NB4 (cell line): ENCODE measurements around the gene LRIG3.

Experiments used
- POLR2A ChIP-seq: IDR thresholded peaks from 2 replicates; pipeline ENCODE4 v1.6.1; 2011; ENCODE audit warnings: mild to moderate bottlenecking; ENCODE audit not compliant: insufficient read length; ENCODE audit errors: extremely low read depth
- TF ChIP-seq, protein P1 (sequence below): IDR thresholded peaks from one replicate; pipeline ENCODE4 v1.5.1; 2012; ENCODE audit warnings: low read depth, low read length

DNA sequence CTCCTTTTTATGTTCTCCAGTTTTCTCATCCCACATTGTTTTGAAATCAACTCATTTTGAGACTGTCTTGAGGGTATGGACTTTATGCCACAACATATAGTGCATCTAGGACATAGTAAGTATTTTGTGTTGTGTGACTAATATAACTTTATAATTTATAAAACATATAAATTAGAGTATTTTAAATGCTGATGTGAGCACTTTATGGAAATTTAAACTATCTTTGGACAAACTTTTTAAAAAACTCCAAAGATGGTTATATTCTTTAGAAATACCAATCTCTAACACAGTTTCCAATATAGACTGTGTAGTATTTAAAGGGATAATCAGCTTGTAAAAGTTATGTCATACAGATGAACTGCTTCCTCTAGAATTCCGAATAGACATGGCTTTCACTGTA, 87.4 kb downstream of the LRIG3 start:
- no peak for TF ChIP-seq POLR2A
- TF ChIP-seq, protein P1, sequence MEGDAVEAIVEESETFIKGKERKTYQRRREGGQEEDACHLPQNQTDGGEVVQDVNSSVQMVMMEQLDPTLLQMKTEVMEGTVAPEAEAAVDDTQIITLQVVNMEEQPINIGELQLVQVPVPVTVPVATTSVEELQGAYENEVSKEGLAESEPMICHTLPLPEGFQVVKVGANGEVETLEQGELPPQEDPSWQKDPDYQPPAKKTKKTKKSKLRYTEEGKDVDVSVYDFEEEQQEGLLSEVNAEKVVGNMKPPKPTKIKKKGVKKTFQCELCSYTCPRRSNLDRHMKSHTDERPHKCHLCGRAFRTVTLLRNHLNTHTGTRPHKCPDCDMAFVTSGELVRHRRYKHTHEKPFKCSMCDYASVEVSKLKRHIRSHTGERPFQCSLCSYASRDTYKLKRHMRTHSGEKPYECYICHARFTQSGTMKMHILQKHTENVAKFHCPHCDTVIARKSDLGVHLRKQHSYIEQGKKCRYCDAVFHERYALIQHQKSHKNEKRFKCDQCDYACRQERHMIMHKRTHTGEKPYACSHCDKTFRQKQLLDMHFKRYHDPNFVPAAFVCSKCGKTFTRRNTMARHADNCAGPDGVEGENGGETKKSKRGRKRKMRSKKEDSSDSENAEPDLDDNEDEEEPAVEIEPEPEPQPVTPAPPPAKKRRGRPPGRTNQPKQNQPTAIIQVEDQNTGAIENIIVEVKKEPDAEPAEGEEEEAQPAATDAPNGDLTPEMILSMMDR: no peak
